Measurements from ENCODE around the gene OR2A1.
"Not testable (repeated sequence)": the region's sequence is repeated elsewhere in the genome, so short reads cannot be mapped to it uniquely, and the experiment has no call there.

OR2A1 gene, protein sequence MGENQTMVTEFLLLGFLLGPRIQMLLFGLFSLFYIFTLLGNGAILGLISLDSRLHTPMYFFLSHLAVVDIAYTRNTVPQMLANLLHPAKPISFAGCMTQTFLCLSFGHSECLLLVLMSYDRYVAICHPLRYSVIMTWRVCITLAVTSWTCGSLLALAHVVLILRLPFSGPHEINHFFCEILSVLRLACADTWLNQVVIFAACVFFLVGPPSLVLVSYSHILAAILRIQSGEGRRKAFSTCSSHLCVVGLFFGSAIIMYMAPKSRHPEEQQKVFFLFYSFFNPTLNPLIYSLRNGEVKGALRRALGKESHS

DNA sequence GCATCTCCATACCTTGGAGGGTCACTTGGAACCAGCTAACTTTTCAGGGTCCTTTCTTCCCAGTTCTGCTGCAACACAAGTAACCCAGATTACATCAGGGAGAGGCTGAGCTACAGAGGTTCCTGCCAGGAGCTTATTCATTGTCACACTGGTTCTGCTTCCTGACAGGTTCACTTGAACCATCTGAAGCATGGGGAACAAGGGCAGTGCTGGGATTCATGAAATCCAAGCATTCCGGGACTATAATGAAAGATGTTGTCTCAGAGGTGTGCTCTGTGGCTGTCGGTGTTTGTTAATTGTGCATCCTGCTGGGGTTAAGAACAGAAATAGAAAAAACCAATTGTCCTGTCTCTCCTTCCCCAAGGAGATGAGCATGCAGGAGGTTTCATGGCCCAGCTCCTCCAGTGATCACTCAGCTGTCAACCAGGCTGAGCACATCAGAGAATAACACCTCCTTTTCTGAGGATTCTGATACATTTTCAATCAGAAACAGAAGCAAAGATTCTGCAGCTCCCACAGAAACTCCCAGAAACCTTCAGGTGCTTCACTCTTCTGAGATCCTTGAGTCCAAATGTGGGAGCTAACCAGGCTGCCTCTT is at the start of gene OR2A1:
Gene OR2A1 (plus strand): TSS at position 548 of the 598 bp plus-strand sequence. CDS start 5,706 bp downstream, outside the sequence.
- H3K27ac ChIP-seq (ENCODE audit: low read length); H3K4me3 ChIP-seq (ENCODE audit: low read length); H3K36me3 ChIP-seq (ENCODE audit: control insufficient read depth, insufficient read depth, low read length); DNase-seq (ENCODE audit: low read depth, low spot score); H3K9me3 ChIP-seq (ENCODE audit: control insufficient read depth, insufficient read depth, low read length); H3K27me3 ChIP-seq (ENCODE audit: control insufficient read depth, insufficient read depth, low read length); H3K4me1 ChIP-seq (ENCODE audit: control insufficient read depth, insufficient read depth, low read length): not testable (repeated sequence)
- WGBS (ENCODE audit: insufficient coverage, insufficient read length) = no CpG with 5 or more reads among the region's 2 CpGs

DNA sequence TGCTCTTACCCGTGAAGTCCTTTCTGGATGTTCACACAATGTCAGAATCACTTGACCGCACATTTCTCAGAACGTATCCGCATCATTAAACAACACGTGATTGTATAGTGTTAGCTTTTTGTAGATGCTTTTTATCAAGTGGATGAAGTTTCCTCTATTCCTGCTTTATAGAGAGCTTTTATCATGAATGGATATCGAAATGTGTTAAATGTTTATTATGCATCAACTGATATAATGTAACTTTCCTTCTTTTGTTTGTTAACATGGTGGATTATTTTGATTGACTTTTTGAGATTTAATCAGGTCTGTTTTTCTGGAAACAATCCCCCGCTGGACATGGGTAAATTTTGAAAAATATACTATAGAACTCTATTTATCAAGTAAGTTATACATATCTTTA is 47.5 kb upstream of the OR2A1 start, which contains the start of gene OR2A7:
Gene OR2A7 (minus strand): TSS at position 101 of the 400 bp plus-strand sequence. CDS start 5,164 bp downstream, outside the sequence.
- H3K36me3 ChIP-seq (ENCODE audit: control insufficient read depth, insufficient read depth, low read length); H3K4me3 ChIP-seq (ENCODE audit: low read length); H3K4me1 ChIP-seq (ENCODE audit: control insufficient read depth, insufficient read depth, low read length); H3K27me3 ChIP-seq (ENCODE audit: control insufficient read depth, insufficient read depth, low read length); H3K27ac ChIP-seq (ENCODE audit: low read length); DNase-seq (ENCODE audit: low read depth, low spot score); H3K9me3 ChIP-seq (ENCODE audit: control insufficient read depth, insufficient read depth, low read length): not testable (repeated sequence)
- WGBS (ENCODE audit: insufficient coverage, insufficient read length) = no CpG with 5 or more reads among the region's 7 CpGs

DNA sequence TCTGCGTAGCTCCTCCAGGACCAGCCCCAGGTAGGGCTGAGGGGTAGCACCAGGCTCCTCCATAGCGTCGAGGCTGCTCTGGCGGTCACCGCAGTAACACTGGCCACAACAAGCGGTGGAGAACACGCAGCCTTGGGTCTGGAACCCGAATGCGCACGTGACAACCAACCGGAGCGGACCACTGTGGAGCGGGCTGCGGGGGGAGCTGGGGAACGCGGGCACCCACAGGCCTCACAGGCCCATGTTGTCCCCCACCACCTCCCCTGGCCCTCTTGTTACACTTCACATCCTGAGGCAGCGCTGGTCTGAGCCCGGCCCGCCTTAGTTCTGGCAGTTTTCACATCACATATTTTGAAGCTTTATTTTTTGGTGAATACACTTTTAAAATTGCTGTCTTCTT is 43.0 kb upstream of the OR2A1 start, which contains the start of gene CTAGE8:
Gene CTAGE8 (minus strand): TSS at position 101 of the 400 bp plus-strand sequence. CDS start 38 bp downstream, at position 63.
- not testable (repeated sequence) for DNase-seq (ENCODE audit: low read depth, low spot score); H3K9me3 ChIP-seq (ENCODE audit: control insufficient read depth, insufficient read depth, low read length); H3K36me3 ChIP-seq (ENCODE audit: control insufficient read depth, insufficient read depth, low read length); H3K4me1 ChIP-seq (ENCODE audit: control insufficient read depth, insufficient read depth, low read length); H3K27me3 ChIP-seq (ENCODE audit: control insufficient read depth, insufficient read depth, low read length); H3K4me3 ChIP-seq (ENCODE audit: low read length); H3K27ac ChIP-seq (ENCODE audit: low read length)
- no CpG with 5 or more reads among the region's 19 CpGs for WGBS (ENCODE audit: insufficient coverage, insufficient read length)

DNA sequence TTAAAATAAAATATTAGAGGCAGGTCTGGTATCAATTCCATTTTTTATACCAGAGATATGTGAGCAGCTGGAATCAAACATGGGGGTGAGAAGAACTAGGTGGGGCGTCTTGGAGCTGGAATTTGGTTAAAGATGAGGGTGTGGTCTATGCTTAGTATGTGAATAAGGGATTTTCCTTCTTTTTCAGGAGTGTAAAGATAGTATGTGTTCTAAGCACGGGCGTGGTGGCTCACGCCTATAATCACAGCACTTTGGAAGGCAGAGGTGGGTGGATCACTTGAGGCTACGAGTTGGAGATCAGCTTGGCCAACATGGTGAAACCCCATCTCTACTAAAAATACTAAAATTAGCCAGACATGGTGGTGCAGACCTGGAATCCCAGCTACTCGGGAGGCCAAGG is 36.9 kb upstream of the OR2A1 start:
- not testable (repeated sequence) for DNase-seq (ENCODE audit: low read depth, low spot score); H3K27me3 ChIP-seq (ENCODE audit: control insufficient read depth, insufficient read depth, low read length); H3K9me3 ChIP-seq (ENCODE audit: control insufficient read depth, insufficient read depth, low read length); H3K27ac ChIP-seq (ENCODE audit: low read length); H3K4me1 ChIP-seq (ENCODE audit: control insufficient read depth, insufficient read depth, low read length); H3K4me3 ChIP-seq (ENCODE audit: low read length); H3K36me3 ChIP-seq (ENCODE audit: control insufficient read depth, insufficient read depth, low read length)
- no CpG with 5 or more reads among the region's 6 CpGs for WGBS (ENCODE audit: insufficient coverage, insufficient read length)

DNA sequence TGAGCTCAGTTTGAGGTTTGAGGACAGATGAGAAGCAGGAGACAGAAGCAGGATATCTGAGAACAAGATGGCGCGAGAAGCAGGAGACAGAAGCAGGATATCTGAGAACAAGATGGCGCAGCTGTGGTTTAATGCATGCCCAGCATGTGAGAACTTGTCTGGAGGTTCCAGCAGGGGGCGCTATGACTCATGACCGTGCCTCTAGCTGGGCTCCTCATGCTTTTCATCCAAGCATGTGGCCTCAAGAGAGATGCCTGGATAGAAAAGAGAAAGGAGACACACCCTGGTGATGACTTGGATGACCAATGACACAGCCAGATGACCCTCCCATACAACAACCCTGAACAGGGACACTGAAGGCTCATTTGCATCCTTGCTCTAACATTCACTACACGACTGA is 32.2 kb upstream of the OR2A1 start:
- H3K4me3 ChIP-seq (ENCODE audit: low read length); H3K9me3 ChIP-seq (ENCODE audit: control insufficient read depth, insufficient read depth, low read length); H3K27me3 ChIP-seq (ENCODE audit: control insufficient read depth, insufficient read depth, low read length); H3K4me1 ChIP-seq (ENCODE audit: control insufficient read depth, insufficient read depth, low read length); H3K36me3 ChIP-seq (ENCODE audit: control insufficient read depth, insufficient read depth, low read length); H3K27ac ChIP-seq (ENCODE audit: low read length); DNase-seq (ENCODE audit: low read depth, low spot score): not testable (repeated sequence)
- WGBS (ENCODE audit: insufficient coverage, insufficient read length) = no CpG with 5 or more reads among the region's 6 CpGs

DNA sequence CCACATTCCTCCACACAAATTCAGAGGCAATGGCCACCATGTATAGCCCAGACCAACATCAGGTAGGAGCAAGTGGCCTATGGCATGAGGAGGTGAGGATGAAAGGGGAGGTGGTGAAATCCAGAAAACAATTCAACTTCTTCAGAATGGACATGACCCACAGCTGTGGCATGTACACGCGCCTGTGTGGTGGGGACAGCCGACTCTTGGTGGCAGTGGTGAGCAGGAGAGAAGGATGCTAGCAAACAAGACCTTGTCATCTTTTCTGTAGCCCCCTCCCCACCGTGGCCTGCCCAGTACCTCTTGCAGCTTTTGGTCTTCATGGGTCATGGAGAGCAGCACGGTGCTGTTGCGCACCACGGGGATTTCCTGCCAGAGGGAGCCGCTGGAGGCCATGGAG is 30.2 kb upstream of the OR2A1 start:
- DNase-seq (ENCODE audit: low read depth, low spot score); H3K9me3 ChIP-seq (ENCODE audit: control insufficient read depth, insufficient read depth, low read length); H3K36me3 ChIP-seq (ENCODE audit: control insufficient read depth, insufficient read depth, low read length); H3K4me1 ChIP-seq (ENCODE audit: control insufficient read depth, insufficient read depth, low read length); H3K27ac ChIP-seq (ENCODE audit: low read length); H3K4me3 ChIP-seq (ENCODE audit: low read length); H3K27me3 ChIP-seq (ENCODE audit: control insufficient read depth, insufficient read depth, low read length): not testable (repeated sequence)
- no CpG with 5 or more reads among the region's 8 CpGs for WGBS (ENCODE audit: insufficient coverage, insufficient read length)

DNA sequence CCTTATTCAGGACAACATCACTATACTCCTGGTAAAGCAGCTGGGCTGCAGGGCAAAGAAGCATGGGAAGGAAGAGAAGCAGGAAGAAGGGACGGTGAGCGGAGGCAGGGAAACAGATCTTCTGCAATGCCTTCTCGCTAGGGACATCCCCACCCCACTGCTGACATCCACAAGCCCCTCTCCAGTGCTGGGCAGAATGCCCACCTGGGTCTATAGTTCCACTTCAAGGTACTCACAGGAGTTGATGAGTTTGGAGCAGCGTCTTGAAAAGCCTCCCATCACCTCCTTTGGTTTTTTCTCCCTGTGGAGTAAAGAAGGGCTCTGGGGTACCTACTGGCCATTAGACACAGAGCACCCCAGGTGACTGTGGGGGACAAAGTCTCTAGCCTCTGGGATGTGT is 29.7 kb upstream of the OR2A1 start:
- H3K4me1 ChIP-seq (ENCODE audit: control insufficient read depth, insufficient read depth, low read length); H3K36me3 ChIP-seq (ENCODE audit: control insufficient read depth, insufficient read depth, low read length); H3K27ac ChIP-seq (ENCODE audit: low read length); H3K27me3 ChIP-seq (ENCODE audit: control insufficient read depth, insufficient read depth, low read length); DNase-seq (ENCODE audit: low read depth, low spot score); H3K4me3 ChIP-seq (ENCODE audit: low read length); H3K9me3 ChIP-seq (ENCODE audit: control insufficient read depth, insufficient read depth, low read length): not testable (repeated sequence)
- WGBS (ENCODE audit: insufficient coverage, insufficient read length) = no CpG with 5 or more reads among the region's 4 CpGs

DNA sequence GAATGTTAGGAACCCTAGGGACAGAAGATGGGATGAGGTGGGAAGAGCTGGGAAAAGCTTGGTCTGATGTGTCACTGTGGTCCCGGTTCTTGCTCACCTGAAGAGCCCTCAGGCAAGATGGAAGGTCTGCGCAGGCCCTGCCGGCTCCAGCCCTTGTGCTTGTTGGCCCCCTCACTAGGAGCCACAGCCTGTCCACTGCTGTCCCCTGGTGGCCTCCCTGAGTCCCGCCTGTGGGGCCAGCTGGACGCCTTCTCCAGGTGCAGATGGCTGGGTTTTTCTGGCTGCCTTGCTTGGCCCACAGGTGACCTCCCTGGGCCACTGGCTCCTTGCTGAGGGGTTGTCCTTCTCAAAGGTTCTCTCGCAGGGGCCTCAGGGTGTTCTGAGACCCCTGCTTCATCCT is 28.5 kb upstream of the OR2A1 start:
- not testable (repeated sequence) for H3K9me3 ChIP-seq (ENCODE audit: control insufficient read depth, insufficient read depth, low read length); DNase-seq (ENCODE audit: low read depth, low spot score); H3K27ac ChIP-seq (ENCODE audit: low read length); H3K27me3 ChIP-seq (ENCODE audit: control insufficient read depth, insufficient read depth, low read length); H3K4me1 ChIP-seq (ENCODE audit: control insufficient read depth, insufficient read depth, low read length); H3K36me3 ChIP-seq (ENCODE audit: control insufficient read depth, insufficient read depth, low read length); H3K4me3 ChIP-seq (ENCODE audit: low read length)
- WGBS (ENCODE audit: insufficient coverage, insufficient read length) = no CpG with 5 or more reads among the region's 6 CpGs

DNA sequence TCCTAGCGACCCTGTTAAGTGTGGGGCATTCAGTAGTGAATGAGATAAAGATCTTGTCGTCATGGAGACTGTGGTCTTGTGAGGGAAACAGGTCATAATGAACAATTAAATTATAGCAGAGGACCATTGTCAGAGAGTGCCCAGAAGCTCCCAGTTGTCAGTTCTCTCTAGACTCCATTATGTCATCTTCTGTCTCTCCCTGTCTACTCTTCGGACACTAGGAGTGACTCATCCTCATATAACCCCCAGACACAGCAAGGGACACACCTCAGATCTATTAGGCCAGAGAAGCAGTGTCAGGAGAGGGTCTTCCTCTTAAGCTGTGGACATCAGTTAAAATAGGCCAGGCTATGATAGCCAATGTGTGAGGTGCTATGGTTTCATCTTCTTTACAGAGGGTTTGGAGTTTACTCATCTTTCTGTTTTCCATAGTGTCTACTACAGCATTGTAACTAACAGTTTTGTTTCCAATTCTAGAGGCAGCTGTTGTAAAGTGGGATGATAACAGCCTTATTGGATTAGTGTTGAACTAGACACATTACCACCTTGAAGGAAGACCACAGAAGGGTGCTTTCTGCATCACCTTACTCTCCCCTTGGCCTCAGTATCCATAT is 24.9 kb upstream of the OR2A1 start:
- WGBS (ENCODE audit: insufficient coverage, insufficient read length) = no CpG with 5 or more reads among the region's 3 CpGs
- H3K27me3 ChIP-seq (ENCODE audit: control insufficient read depth, insufficient read depth, low read length); H3K9me3 ChIP-seq (ENCODE audit: control insufficient read depth, insufficient read depth, low read length): not testable (repeated sequence)

DNA sequence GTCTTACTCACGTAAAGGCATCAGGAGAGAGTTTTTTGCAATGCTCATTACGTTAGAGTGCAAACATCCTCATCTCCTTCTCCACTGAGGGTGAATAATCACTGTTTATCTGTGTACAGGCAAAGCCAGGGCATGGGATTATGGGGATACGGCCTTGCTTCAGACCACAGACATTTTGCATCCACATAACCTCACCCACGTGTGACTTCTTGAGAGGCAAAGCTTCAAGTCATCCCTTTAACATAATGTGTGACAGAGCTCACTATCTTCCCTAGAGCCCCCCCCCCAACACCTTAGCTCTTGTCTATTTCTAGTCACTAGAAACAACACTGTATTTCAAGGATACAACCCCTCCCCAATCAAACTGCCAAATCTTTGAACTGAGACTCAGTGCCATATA is 20.6 kb upstream of the OR2A1 start:
- not testable (repeated sequence) for H3K27ac ChIP-seq (ENCODE audit: low read length); H3K4me1 ChIP-seq (ENCODE audit: control insufficient read depth, insufficient read depth, low read length); DNase-seq (ENCODE audit: low read depth, low spot score); H3K36me3 ChIP-seq (ENCODE audit: control insufficient read depth, insufficient read depth, low read length); H3K9me3 ChIP-seq (ENCODE audit: control insufficient read depth, insufficient read depth, low read length); H3K4me3 ChIP-seq (ENCODE audit: low read length); H3K27me3 ChIP-seq (ENCODE audit: control insufficient read depth, insufficient read depth, low read length)
- WGBS (ENCODE audit: insufficient coverage, insufficient read length) = no CpG with 5 or more reads among the region's 4 CpGs

More for the DNA sequence above, 24.9 kb upstream of the OR2A1 start:
- not testable (repeated sequence) for H3K27ac ChIP-seq (ENCODE audit: low read length); H3K4me1 ChIP-seq (ENCODE audit: control insufficient read depth, insufficient read depth, low read length); DNase-seq (ENCODE audit: low read depth, low spot score); H3K36me3 ChIP-seq (ENCODE audit: control insufficient read depth, insufficient read depth, low read length); H3K4me3 ChIP-seq (ENCODE audit: low read length)

Data from iPS DF 6.9 (cell line).